Measurements from ENCODE around the gene HBA1.
"Not testable (repeated sequence)": the region's sequence is repeated elsewhere in the genome, so short reads cannot be mapped to it uniquely, and the experiment has no call there.

Gene HBA1

GRCh38 chr16:176006-176405, 474 bp upstream of the HBA1 start:
- DNase-seq: not testable (repeated sequence)

DNA sequence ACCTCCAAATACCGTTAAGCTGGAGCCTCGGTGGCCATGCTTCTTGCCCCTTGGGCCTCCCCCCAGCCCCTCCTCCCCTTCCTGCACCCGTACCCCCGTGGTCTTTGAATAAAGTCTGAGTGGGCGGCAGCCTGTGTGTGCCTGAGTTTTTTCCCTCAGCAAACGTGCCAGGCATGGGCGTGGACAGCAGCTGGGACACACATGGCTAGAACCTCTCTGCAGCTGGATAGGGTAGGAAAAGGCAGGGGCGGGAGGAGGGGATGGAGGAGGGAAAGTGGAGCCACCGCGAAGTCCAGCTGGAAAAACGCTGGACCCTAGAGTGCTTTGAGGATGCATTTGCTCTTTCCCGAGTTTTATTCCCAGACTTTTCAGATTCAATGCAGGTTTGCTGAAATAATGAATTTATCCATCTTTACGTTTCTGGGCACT, 928 bp downstream of the HBA1 start:
- peak; percentile 93 for DNase-seq

DNA sequence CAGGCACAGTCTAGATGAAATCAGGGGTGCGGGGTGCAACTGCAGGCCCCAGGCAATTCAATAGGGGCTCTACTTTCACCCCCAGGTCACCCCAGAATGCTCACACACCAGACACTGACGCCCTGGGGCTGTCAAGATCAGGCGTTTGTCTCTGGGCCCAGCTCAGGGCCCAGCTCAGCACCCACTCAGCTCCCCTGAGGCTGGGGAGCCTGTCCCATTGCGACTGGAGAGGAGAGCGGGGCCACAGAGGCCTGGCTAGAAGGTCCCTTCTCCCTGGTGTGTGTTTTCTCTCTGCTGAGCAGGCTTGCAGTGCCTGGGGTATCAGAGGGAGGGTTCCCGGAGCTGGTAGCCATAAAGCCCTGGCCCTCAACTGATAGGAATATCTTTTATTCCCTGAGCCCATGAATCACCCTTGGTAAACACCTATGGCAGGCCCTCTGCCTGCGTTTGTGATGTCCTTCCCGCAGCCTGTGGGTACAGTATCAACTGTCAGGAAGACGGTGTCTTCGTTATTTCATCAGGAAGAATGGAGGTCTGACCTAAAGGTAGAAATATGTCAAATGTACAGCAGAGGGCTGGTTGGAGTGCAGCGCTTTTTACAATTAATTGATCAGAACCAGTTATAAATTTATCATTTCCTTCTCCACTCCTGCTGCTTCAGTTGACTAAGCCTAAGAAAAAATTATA, 1.6 kb downstream of the HBA1 start:
- DNase-seq: no peak

DNA sequence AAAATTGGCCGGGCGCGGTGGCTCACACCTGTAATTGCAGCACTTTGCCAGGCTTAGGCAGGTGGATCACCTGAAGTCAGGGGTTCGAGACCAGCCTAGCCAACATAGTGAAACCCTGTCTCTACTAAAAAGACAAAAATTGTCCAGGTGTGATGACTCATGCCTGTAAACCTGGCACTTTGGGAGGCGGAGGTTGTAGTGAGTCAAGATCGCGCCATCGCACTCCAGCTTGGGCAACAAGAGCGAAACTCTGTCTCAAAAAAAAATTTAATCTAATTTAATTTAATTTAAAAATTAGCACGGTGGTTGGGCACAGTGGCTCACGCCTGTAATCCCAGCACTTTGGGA, 2.2 kb downstream of the HBA1 start:
- no peak for DNase-seq

GRCh38 chr16:179211-180092, 3.0 kb downstream of the HBA1 start:
- DNase-seq: no peak

GRCh38 chr16:180101-180675, 3.7 kb downstream of the HBA1 start, which contains the start of gene HBQ1:
Gene HBQ1, plus strand, starts transcription at chr16:180459. Its CDS starts 28 bp downstream, at chr16:180487.
- DNase-seq: no peak

- no peak for DNase-seq
These were observed 4.4 kb downstream of the HBA1 start for GRCh38 chr16:180681-181564.

GRCh38 chr16:181565-182021, 5.1 kb downstream of the HBA1 start:
- DNase-seq: no peak

GRCh38 chr16:183005-183404, 6.5 kb downstream of the HBA1 start:
- DNase-seq: no peak

GRCh38 chr16:185213-185612, 8.7 kb downstream of the HBA1 start:
- DNase-seq: no peak

- DNase-seq: no peak
These were observed 9.2 kb downstream of the HBA1 start for GRCh38 chr16:185691-186090.

GRCh38 chr16:187330-187729, 10.8 kb downstream of the HBA1 start:
- DNase-seq: no peak

DNA sequence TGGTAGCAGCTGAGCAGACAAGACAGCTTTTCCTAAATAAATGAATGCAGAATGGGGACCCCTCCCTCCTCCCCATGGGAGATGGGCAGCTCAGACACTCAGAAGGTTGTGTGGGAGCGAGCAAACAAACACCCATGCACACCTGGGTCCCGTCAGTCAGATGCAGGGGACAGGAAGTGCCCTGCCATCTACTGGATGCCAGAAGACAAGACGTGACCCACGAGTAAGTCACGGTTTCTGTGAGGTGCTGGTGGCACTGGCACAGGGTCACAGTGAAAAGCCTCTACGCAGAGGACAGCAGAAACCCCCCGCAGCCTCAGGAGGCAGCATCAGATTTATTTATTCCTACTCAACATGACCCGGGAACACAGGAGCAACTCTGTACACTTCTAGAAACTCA, 12.2 kb downstream of the HBA1 start:
- no peak for DNase-seq

- no peak for DNase-seq
These were observed 13.2 kb downstream of the HBA1 start for GRCh38 chr16:189604-190186.

DNA sequence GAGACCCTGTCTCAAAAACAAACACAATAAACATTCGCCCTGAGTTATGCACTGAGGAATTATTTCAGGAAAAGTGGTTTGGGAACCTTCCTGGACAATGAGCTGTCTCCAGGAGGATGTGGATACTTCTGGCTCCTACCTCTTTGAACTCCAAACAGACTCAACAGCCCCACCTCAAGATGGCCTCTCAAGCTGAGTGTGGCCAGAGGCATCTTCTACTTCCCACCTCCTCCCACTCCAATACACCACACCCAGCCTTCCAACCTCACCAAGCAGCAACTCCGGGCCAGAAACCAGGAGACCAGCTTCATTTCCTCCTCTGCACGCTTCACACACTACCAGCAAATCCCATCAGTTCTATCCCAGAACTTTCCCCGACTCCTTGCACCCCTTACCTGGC, 15.4 kb downstream of the HBA1 start:
- no peak for DNase-seq

GRCh38 chr16:192686-193085, 16.2 kb downstream of the HBA1 start:
- no peak for DNase-seq

DNA sequence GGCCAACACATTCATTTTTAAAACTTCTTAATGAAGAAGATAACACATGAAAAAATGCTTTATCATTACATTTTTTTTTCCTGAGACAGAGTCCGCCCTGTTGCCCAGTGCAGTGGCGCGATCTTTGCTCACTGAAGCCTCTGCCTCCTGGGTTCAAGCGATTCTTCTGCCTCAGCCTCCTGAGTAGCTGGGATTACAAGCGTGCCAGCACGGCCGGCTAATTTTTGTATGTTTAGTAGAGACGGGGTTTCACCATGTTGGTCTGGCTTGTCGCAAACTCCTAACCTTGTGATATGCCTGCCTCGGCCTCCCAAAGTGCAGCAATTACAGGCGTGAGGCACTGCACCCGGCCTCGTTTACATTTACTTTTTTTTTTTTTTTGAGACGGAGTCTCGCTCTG, 17.0 kb downstream of the HBA1 start:
- no peak for DNase-seq

- no peak for DNase-seq
These were observed 18.0 kb downstream of the HBA1 start for GRCh38 chr16:194516-194915.

DNA sequence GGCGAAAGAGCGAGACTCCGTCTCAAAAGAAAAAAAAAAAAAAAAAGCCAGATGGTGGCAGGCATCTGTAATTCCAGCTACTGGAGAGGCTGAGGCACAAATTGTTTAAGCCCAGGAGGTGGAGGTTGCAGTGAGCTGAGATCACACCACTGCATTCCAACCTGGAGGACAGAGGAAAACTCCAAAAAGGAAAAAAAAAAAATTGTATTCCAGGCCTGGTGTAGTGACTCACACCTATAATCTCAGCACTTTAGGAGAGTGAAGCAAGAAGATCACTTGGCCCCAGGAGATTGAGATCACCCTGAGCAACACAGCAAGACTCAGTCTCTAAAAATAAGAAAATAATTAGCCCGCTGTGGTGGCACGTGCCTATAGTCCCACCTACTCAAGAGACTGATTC, 23.9 kb downstream of the HBA1 start:
- DNase-seq: no peak

GRCh38 chr16:203246-203645, 26.8 kb downstream of the HBA1 start:
- no peak for DNase-seq

DNA sequence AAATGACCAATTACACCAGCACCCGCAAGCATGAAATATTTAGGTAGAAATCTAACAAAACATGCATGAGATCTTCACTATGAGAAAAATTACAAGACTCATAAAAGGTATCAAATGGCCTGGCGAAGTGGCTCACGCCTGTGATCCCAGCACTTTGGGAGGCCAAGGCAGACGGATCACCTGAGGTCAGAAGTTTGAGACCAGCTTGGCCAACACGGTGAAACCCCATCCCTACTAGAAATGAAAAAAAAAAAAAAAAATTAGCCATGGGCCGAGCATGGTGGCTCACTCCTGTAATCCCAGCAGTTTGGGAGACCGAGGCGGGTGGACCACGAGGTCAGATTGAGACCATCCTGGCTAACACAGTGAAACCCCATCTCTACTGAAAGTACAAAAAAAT, 27.6 kb downstream of the HBA1 start:
- not testable (repeated sequence) for DNase-seq

- not testable (repeated sequence) for DNase-seq
These were observed 32.9 kb downstream of the HBA1 start for GRCh38 chr16:209359-209758.

Data from NCI-H510A treated with DMSO at 0.1 percent for 48 hours (cell line).